KBM-7 (cell line): ENCODE data around the gene HPGD.
"Not testable (repeated sequence)": the region's sequence is repeated elsewhere in the genome, so short reads cannot be mapped to it uniquely, and the experiment has no call there.

Experiments used
- DNase-seq: peaks from one replicate; pipeline ENCODE4 v3.0.0-alpha.2; 2015
- in situ Hi-C: fragments of 300-500 bp; cut with MboI; formaldehyde crosslinking; loops from 2 replicates; pipeline ENCODE4 v1.14.3; 2020; ENCODE audit warnings: low sequenced_read_pairs, low pct_unique_long_range_greater_than_20kb, mixed read lengths

The HPGD gene

DNA sequence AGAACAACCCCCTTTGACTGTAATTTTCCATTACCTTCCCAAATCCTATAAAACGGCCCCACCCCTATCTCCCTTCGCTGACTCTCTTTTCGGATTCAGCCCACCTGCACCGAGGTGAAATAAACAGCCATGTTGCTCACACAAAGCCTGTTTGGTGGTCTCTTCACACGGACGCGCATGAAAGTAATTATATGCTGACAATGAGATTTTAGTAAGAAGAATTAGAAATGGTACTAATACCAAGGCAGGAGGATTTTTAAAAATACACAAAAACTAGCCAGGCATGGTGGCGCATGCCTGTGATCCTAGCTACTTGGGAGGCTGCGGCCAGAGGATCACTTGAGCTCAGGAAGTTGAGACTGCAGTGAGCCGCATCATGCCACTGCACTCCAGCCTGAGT lies 33.9 kb downstream of the HPGD start:
- DNase-seq, in situ Hi-C loops: not testable (repeated sequence)

DNA sequence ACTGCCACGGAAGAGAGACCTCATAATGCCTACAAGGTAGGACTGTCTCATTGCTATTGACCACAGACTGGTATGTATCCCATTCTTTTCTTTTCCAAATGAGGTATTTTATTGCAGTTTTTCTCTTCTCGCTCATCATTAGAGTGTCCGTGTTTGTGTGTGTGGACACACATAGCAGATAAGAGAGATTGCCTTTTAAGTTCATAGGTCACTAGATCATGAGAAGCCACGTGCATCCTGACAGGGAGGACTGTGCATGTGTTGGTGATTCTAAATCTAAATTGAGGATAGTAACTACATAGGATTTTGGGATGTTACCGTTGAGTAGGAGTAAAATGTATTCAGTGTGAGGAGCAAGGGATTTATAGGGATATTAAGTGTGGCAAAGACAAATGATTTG lies 37.3 kb downstream of the HPGD start:
- DNase-seq, result no peak
- in situ Hi-C loops, result no loop called here

DNA sequence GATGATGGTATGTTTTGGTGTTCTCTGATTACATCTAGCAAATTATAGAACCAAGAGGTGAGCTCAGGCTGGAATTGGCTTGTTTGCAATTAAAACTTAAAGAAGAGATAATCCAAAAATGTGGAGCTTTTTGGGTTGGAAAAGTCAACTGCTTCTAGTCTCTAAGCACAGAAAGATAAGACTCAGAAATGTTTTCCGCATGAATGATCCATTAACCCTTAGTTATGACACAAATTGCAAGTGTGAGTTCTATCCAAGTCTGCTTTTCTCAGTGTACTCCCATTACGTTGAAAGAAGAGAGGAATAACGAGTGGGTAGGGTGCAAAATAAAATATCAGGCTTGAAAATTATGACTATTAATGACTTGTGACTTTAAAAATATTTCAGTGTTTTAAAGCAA lies 38.5 kb downstream of the HPGD start:
- in situ Hi-C loops, result no loop called here
- no peak for DNase-seq

DNA sequence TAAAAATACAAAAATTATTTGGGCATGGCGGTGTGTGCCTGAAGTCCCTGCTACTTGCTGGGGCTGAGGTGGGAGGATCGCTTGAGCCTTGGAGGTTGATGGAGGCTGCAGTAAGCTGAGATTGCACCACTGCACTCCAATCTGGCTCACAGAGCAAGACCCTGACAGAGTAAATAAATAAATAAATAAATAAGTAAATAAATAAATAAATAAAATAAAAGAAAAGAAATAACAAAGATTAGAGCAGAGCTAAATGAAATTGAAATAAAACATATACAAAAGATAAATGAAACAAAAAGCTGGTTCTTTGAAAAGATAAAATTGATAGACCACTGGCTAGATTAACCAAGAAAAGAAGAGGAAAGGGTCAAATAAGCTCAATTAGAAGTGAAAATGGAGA lies 43.1 kb downstream of the HPGD start:
- in situ Hi-C loops, result no loop called here
- DNase-seq, result no peak

DNA sequence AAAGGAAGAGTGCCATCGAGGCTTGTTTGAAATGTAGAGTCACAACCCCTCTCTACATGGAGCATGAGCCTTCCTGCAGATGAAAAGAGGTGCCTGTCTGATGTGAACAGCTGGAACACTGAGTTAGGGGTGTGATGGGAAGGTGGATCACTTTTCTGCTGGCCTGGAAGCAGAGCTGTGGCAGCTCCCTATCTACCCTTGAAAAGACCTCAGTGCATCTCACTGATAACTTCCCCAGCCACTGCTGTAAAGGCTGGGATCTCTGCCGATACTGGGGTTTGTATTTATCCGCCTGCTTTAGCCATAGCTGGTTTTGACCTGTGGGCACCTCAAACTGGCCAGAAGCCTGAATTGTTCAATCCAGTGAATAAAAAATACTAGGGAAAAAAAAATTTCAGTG lies 46.8 kb downstream of the HPGD start:
- no peak for DNase-seq
- in situ Hi-C loops, result no loop called here

DNA sequence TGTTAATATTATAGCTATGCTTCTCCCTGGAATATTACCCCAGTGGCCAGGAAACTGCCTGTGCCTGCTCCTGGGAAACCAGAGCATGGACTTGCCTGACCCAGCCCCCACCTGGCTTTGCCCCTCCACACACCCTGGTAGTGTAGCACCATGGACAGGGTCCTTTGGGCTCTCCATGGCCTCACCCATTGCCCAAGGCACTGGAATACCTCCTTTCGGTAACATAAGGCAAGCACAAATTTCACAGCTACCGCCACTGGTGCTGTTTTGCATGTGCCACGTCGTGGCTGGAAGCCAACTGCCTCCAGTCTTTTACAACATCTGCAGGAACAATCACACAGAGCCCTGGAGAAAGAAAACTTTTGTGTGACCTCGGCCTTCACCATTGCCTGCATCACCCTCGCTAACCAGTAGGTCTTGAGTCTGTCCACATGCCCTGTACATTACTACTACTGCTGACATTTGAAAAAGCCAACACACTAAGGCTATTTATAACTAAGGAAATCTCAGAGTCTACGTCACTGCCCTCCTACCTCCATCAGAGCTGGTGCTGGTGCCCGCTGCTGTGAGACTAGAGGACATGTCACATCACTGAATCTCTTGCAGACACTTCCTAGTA lies 47.7 kb downstream of the HPGD start:
- in situ Hi-C loops, result no loop called here
- no peak for DNase-seq

DNA sequence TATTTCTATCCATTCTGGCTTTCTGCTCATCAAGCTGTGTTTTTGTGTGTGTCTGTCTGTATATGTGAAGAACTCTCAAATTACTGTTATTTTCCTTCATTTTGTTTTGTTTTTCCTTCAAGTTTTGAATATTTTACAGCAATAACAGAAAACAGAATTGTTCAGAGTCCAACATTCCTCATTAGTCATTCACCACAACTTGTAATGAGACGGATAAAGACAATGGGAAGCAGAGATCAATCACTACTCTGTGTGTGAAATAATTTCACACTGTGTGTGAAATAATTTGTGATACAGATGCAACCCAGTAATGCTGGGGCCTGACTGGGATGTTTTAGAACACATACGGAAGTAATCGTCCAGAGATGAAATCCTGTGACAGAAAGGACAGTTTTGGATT lies 55.2 kb downstream of the HPGD start:
- no peak for DNase-seq
- in situ Hi-C loops, result no loop called here

DNA sequence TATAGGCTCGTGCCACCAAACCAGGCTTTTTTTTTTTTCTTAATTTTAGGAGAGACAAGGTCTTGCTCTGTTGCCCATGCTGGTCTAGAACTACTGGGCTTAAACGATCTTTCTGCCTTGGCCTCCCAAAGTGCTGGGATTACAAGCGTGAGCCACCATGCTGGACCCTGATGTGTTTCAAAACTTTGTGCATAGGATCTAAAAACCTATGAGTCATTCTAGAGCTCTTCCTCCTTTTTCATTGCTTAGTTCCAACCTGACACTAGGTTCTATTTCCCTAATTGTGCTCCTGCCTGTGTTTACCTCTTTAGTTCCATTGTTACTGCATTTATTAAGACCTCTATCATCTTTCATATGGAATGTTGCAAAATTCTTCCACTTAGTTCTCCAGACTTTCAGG lies 57.3 kb downstream of the HPGD start:
- DNase-seq, result no peak
- in situ Hi-C loops, result no loop called here

DNA sequence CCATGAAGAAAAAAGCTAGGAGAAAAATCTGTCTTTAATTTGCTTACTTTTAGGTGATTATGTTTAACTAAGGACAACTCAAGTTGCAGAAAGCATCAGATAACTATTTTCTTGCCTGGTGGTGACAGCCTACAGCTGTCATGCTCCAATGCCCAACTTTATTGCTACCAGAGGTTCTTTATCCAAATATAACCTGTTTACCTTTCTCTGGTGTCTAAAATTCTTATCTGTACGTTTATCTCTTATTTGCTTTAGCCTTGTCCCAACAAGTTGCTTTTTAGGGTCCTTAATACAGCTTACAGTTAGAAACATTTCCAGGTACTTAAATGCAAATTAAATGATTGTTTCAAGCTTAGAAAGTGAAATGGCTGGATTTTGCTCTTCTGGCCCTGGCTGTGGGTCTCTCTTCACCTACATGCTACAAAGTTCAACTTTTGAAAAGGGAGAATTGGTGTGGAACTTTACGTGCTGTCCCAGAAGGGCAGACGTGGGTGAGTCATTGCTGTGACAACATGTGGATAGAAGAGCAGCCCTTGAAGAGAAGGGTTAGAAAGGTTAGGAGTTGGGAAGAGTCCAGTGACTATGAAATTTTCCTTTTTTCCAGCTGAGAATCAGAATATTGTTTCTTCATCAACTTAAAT lies 60.7 kb downstream of the HPGD start:
- in situ Hi-C loops, result no loop called here
- DNase-seq, result no peak

DNA sequence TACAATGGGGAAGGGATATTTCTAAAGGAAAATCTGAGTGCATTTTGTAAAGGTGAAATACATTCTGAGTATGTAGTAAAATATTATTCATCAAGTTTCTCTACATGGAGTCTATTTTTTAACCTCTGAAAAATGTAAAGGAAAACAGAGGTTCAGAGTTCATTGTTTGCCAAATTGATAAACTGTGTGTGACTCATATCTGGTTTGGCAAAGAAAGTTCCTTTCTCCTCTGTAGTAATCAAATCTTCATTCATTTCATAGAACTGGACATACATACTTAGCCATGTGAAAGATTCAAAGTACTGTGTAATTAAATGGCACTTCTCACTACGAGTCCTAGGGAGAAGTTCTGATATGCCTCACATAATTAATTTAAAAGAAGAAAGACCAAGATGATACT lies 61.6 kb downstream of the HPGD start:
- DNase-seq, result no peak
- in situ Hi-C loops, result no loop called here

DNA sequence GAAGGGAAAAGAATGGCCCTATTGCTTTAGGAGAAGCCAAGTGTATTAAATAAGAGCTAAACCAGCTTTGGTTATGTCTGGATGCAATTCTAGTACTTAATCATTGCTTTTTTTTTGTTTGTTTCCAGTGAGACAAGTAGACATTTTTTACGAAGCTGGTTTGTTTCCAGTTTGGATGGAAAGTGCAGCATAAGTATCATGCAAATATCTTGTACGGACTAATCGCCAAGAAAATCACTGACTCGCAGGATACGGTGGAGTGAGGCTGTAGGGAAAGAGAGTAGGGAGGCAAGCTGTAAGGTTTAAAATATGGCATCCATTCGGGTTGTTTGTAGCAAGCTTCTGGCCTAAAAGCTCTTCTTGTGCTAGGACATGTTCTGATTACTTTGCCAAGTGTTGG lies 64.8 kb downstream of the HPGD start:
- DNase-seq, result no peak
- in situ Hi-C loops, result no loop called here

DNA sequence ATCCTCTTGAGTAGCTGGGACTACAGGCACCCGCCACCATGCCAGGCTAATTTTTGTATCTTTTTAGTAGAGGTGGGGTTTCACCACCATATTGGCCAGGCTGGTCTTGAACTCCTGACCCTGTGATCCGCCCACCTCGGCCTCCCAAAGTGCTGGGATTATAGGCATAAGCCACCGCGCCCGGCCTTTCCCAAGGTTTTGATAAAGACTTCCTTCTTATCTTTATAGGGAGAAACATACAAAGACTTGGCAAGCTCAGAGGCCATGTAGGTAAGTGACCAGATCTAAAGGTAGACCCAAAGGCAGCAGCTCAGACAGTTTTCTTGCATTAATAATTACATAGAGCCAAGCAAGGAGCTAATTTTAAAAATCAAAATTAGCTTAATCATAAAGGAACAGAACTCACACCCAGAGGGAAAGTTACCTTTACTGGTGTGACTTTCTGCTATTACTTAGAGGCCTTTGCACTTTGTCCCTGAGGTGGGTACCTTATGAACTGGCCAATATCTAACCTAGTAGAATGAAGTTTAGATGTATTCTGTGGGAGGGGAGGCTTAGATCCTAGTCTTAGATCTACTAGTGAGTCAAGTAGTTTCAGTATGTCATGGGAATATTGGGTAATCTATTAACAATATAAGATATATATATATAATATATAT lies 67.3 kb downstream of the HPGD start:
- in situ Hi-C loops, result no loop called here
- no peak for DNase-seq

DNA sequence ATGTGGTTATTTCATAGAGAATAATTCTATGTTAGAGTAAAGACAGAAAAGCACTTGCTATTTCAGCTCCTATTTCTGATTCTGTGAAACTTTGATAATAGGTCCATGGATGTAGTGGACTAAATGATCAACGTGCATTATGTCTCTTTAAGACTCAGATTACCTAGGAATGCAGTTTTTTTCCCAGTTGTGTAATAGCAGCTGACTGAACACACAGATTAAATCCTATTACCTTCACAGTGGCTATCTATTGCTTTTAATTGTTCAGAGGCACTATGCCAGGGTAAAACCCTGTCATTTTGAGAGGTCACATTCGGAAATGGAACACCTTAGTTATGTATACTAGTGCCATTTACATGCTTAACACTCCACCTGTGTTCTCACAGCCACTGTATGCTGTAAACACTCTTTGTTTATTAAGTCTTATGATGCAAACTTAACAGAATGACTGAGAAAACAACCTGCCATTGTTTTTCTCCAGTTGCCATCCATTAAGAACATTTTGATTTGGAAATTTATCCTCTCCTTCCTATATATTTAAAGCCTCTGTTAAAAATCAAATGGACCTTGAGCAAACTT lies 70.5 kb downstream of the HPGD start:
- in situ Hi-C loops, result no loop called here
- no peak for DNase-seq

DNA sequence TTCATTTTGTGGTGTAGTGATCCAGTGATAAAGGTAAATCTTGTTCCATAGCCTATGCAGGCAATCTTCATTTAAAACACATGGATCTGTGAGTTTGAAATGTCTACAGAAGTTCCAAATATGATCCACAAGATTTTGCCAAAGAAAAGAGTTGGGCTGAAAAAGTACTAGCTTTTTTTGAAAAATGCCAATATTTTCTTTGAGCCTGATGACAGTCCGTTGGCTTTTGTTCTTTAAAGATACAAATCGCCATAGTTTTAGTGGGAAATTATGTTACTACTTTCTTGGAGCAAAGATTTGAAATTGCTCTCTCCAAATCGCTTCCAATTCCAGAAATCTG lies 71.5 kb downstream of the HPGD start:
- no peak for DNase-seq
- in situ Hi-C loops, result no loop called here

DNA sequence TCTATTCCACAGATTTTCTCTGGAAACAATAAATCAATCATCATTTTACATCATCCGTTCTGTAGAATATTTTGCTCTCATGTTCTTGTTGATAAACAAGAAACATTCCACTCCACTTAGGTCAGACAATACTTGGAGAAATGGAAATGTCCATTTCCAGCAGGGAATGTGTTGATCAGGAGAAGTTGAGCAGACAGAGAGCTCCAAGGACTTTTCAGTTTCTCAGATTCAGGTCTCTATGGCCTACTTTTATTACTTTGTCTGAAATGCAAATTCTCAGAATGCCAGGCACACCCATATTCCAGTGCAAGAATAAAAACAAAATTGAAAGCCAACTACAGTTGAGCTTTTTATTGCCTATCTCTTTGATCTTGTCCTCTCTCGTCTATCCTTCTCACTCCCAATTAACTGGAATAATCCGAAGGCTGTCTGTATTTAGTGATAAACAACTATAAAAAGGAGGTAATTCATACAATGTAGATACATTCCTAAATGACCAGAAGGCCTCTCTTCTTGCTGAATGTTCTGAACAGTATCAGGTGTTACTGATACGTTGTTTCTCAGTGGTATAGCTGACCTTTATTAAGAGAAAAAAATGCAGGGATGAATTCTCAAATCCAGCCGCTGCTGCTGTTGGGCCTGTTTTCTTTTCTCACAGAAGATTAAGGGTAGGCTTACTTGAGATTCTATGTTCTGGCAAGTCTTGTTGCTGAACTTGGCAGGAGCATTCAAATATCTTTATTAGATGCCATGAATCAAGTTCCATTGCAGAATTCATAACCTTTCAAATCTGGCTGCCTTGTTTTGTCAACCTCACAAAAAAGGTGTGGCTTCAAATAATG lies 72.1 kb downstream of the HPGD start:
- no peak for DNase-seq
- in situ Hi-C loops, result no loop called here

DNA sequence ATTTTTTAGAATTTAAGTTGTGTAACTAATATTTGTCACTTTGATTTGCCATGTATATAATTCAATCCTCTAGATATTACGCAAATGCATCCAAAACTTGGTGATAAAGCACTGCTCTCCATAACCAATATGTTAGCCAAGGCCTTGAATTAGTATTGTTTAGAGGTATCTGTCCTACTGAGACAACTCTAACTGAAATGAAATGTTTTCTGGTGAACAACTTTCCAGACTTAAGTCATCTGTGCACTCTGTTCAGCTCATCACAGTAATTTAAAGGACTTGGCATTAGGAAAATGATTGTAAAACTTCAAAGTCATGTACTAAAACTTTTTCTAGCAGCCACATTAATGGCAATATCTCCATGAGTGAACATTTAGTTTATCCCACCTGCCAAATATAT lies 73.1 kb downstream of the HPGD start:
- DNase-seq, result no peak
- in situ Hi-C loops, result no loop called here

DNA sequence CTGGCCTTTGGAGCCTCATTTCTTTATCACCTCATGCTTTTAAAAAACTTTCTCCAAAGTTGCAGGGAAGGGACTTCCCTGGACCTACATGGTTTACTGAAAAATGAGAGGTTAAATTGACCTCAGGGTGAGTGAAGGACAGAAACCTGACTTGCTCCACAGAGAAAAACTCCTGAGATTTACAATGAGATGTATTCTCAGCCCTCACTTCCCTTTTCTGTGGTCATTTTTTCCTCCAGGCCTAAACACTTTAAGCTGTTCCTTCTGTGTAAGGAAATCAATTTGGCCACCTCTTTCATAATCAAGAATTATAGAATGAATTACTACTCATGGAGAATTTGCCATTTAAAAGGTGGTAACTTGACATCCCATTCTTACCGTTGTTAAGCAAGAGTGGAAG lies 77.9 kb downstream of the HPGD start:
- no peak for DNase-seq
- in situ Hi-C loops, result no loop called here
